ENCODE measurements around the gene GLI3.

The GLI3 gene

GRCh38 chr7:42274053-42274452 is 37.0 kb upstream of the GLI3 start:
- Histone ChIP-seq H3K9me3 (ENCODE audit: control insufficient read depth, insufficient read depth, low read depth, low read length) (no peaks in the 10 kb centered on the region), H3K4me3 (ENCODE audit: low read depth, low read length) (no peak overlapping the region), H3K36me3 (ENCODE audit: control insufficient read depth in 2 of 2, insufficient read depth in 1 of 2, low read length in 2 of 2) (no peaks in the 10 kb centered on the region), H3K27ac (ENCODE audit: extremely low read depth, low read depth, low read length) (no peak overlapping the region), H3K4me1 (ENCODE audit: control insufficient read depth, insufficient read depth, low read length) (no peaks in the 10 kb centered on the region)
- CTCF ChIA-PET, result interaction anchor here (0.9 kb wide), 1 partner anchor 1484 kb away, joined by 3 read pairs; no protein-coding TSS in a partner anchor
- POLR2A ChIA-PET, result no interaction called here
- TF ChIP-seq, protein P1, sequence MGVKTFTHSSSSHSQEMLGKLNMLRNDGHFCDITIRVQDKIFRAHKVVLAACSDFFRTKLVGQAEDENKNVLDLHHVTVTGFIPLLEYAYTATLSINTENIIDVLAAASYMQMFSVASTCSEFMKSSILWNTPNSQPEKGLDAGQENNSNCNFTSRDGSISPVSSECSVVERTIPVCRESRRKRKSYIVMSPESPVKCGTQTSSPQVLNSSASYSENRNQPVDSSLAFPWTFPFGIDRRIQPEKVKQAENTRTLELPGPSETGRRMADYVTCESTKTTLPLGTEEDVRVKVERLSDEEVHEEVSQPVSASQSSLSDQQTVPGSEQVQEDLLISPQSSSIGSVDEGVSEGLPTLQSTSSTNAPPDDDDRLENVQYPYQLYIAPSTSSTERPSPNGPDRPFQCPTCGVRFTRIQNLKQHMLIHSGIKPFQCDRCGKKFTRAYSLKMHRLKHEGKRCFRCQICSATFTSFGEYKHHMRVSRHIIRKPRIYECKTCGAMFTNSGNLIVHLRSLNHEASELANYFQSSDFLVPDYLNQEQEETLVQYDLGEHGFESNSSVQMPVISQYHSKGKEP (tag by site-specific recombination; IDR thresholded peaks at IDR 0.05), result no peak
- no peak for TF ChIP-seq ZNF501 (tag by site-specific recombination; IDR thresholded peaks at IDR 0.05)
- TF ChIP-seq ZNF48 (tag by site-specific recombination; IDR thresholded peaks at IDR 0.05), result no peak
- no peak for TF ChIP-seq ZNF239 (tag by site-specific recombination; IDR thresholded peaks at IDR 0.05)
- TF ChIP-seq ZNF677 (tag by site-specific recombination; IDR thresholded peaks at IDR 0.05), result no peak
- TF ChIP-seq ZNF549 (tag by site-specific recombination; IDR thresholded peaks at IDR 0.05), result no peak
- no peak for TF ChIP-seq ZNF776 (tag by site-specific recombination; IDR thresholded peaks at IDR 0.05; ENCODE audit: borderline replicate concordance)
- no peak for TF ChIP-seq ZNF639 (tag by site-specific recombination; IDR thresholded peaks at IDR 0.05)
- TF ChIP-seq ZNF433 (tag by site-specific recombination; IDR thresholded peaks at IDR 0.05; ENCODE audit: low read depth), result no peak
- TF ChIP-seq OVOL3 (tag by site-specific recombination; IDR thresholded peaks at IDR 0.05), result no peak
- no peak for TF ChIP-seq ZNF175 (tag by site-specific recombination; IDR thresholded peaks at IDR 0.05)
- TF ChIP-seq SP3 (tag by site-specific recombination; IDR thresholded peaks at IDR 0.05), result no peak
- TF ChIP-seq ZFP37 (tag by site-specific recombination; IDR thresholded peaks at IDR 0.05), result no peak
- TF ChIP-seq ZNF23 (tag by site-specific recombination; IDR thresholded peaks at IDR 0.05; ENCODE audit: borderline replicate concordance), result no peak
- TF ChIP-seq ZNF510 (tag by site-specific recombination; IDR thresholded peaks at IDR 0.05; ENCODE audit: insufficient replicate concordance), result no peak
- TF ChIP-seq ZNF184 (tag by site-specific recombination; IDR thresholded peaks at IDR 0.05), result no peak
- TF ChIP-seq KLF9 (tag by site-specific recombination; IDR thresholded peaks at IDR 0.05; ENCODE audit: low read depth), result no peak
- TF ChIP-seq, protein P2, sequence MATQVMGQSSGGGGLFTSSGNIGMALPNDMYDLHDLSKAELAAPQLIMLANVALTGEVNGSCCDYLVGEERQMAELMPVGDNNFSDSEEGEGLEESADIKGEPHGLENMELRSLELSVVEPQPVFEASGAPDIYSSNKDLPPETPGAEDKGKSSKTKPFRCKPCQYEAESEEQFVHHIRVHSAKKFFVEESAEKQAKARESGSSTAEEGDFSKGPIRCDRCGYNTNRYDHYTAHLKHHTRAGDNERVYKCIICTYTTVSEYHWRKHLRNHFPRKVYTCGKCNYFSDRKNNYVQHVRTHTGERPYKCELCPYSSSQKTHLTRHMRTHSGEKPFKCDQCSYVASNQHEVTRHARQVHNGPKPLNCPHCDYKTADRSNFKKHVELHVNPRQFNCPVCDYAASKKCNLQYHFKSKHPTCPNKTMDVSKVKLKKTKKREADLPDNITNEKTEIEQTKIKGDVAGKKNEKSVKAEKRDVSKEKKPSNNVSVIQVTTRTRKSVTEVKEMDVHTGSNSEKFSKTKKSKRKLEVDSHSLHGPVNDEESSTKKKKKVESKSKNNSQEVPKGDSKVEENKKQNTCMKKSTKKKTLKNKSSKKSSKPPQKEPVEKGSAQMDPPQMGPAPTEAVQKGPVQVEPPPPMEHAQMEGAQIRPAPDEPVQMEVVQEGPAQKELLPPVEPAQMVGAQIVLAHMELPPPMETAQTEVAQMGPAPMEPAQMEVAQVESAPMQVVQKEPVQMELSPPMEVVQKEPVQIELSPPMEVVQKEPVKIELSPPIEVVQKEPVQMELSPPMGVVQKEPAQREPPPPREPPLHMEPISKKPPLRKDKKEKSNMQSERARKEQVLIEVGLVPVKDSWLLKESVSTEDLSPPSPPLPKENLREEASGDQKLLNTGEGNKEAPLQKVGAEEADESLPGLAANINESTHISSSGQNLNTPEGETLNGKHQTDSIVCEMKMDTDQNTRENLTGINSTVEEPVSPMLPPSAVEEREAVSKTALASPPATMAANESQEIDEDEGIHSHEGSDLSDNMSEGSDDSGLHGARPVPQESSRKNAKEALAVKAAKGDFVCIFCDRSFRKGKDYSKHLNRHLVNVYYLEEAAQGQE (tag by site-specific recombination; IDR thresholded peaks at IDR 0.05), result no peak
- no peak for TF ChIP-seq ZNF274 (IDR thresholded peaks at IDR 0.05; ENCODE audit: low read length)
- no peak for TF ChIP-seq ZNF274 (tag by site-specific recombination; IDR thresholded peaks at IDR 0.05; ENCODE audit: borderline replicate concordance)
- TF ChIP-seq MYNN (tag by site-specific recombination; IDR thresholded peaks at IDR 0.05; ENCODE audit: borderline replicate concordance), result no peak
